Measurements from ENCODE around the gene TRIM46. TPM values are rescaled to one million over a fixed set of nuclear protein-coding genes. Genes with fewer than 3 reads are reported as not detected.

TRIM46 gene
- total and polyA plus RNA-seq, 9 of the 15 experiments (the other 6 are each of a cell fraction or from before 2014, with no cell fraction given) = 0.05 to 0.60 (median 0.16) TPM; not detected in 3

DNA sequence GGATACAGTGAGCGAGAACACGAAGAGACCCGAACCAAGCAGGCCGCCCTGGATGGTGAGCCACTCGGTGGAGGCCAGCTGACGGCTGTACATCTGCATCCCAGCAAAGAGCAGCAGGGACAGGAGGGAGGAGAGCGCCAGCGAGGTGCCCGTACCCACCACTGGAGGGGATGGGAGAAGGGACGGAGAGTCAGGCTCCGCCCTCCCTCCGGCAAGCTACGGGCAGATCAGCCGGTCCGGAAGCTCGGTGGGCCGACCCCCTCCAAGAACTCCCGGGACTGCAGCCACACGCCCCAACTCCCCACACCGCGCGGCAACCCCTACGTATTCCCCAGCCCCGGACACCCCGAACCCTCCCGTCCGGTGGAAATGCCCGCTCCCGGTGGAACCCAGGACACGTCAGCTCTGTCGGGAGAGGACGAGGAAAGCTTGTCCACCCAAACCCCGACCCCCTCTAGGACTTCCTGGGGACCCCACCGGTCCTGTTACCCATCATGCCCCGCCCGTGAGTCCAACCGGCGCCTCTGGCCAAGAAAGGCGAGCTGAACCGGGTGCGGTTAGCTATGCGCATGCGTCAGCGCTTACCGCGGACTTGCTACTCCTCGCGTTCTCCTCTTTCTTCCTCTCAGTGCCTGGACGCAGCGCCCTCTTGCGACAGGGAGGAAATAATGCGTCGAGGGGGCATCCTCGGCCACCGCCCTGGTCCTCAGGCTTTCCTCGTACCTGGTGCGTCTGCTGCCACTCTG is 744 bp upstream of the TRIM46 start, which contains the start of gene KRTCAP2 (continued):
- 0 out of 2 replicates have a peak, but pooled peaks have one; percentile 43 for TF ChIP-seq OTX1 (CRISPR knock-in tag; IDR thresholded peaks at IDR 0.05)
- TF ChIP-seq, protein P1, sequence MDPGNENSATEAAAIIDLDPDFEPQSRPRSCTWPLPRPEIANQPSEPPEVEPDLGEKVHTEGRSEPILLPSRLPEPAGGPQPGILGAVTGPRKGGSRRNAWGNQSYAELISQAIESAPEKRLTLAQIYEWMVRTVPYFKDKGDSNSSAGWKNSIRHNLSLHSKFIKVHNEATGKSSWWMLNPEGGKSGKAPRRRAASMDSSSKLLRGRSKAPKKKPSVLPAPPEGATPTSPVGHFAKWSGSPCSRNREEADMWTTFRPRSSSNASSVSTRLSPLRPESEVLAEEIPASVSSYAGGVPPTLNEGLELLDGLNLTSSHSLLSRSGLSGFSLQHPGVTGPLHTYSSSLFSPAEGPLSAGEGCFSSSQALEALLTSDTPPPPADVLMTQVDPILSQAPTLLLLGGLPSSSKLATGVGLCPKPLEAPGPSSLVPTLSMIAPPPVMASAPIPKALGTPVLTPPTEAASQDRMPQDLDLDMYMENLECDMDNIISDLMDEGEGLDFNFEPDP (CRISPR knock-in tag; IDR thresholded peaks at IDR 0.05) = no peak
- no peak for TF ChIP-seq ZNF41 (CRISPR knock-in tag; conservative IDR thresholded peaks at IDR 0.05)
- peak; percentile 43; the same call in 1 of the 2 replicates for TF ChIP-seq ETV1 (tag; conservative IDR thresholded peaks at IDR 0.05; ENCODE audit: low read depth)
- TF ChIP-seq ZNF778 (CRISPR knock-in tag; IDR thresholded peaks at IDR 0.05) = no peak
- TF ChIP-seq, protein P2, sequence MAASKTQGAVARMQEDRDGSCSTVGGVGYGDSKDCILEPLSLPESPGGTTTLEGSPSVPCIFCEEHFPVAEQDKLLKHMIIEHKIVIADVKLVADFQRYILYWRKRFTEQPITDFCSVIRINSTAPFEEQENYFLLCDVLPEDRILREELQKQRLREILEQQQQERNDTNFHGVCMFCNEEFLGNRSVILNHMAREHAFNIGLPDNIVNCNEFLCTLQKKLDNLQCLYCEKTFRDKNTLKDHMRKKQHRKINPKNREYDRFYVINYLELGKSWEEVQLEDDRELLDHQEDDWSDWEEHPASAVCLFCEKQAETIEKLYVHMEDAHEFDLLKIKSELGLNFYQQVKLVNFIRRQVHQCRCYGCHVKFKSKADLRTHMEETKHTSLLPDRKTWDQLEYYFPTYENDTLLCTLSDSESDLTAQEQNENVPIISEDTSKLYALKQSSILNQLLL (CRISPR knock-in tag; IDR thresholded peaks at IDR 0.05; ENCODE audit: borderline replicate concordance) = no peak
- no peak for TF ChIP-seq PCBP2 (IDR thresholded peaks at IDR 0.05; ENCODE audit: low read depth, low read length, poor library complexity, severe bottlenecking)
- TF ChIP-seq EHMT2 (IDR thresholded peaks at IDR 0.05) = no peak
- peak; percentile 61; the same call in 1 of the 2 replicates for TF ChIP-seq POLR2AphosphoS2 (IDR thresholded peaks at IDR 0.05; ENCODE audit: low read length)
- TF ChIP-seq ZNF707 (CRISPR knock-in tag; conservative IDR thresholded peaks at IDR 0.05) = no peak
- TF ChIP-seq GATA2 (CRISPR knock-in tag; IDR thresholded peaks at IDR 0.05) = no peak
- no peak for TF ChIP-seq FOS (IDR thresholded peaks at IDR 0.05; ENCODE audit: extremely low read depth, insufficient read length)
- peak in 1 of 2 experiments; percentile 83; a peak in 2 of 4 replicates for TF ChIP-seq SRF (CRISPR knock-in tag; IDR thresholded peaks at IDR 0.05)
- no peak for TF ChIP-seq RBM14 (IDR thresholded peaks at IDR 0.05; ENCODE audit: borderline replicate concordance, insufficient read depth, low read depth, low read length)
- TF ChIP-seq, protein P3, sequence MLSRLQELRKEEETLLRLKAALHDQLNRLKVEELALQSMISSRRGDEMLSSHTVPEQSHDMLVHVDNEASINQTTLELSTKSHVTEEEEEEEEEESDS (CRISPR knock-in tag; IDR thresholded peaks at IDR 0.05) = no peak
- no peak for TF ChIP-seq ILF3 (IDR thresholded peaks at IDR 0.05; ENCODE audit: borderline replicate concordance)
- TF ChIP-seq HDAC3 (IDR thresholded peaks at IDR 0.05; ENCODE audit: borderline replicate concordance, partially characterized antibody) = no peak
- TF ChIP-seq ELK3 (CRISPR knock-in tag; IDR thresholded peaks at IDR 0.05) = no peak
- TF ChIP-seq ZBTB1 (CRISPR knock-in tag; IDR thresholded peaks at IDR 0.05; ENCODE audit: borderline replicate concordance, low read depth) = 0 out of 2 replicates have a peak, but pooled peaks have one; percentile 62
- no peak for TF ChIP-seq ZNF583 (CRISPR knock-in tag; IDR thresholded peaks at IDR 0.05)
- no peak for TF ChIP-seq MEF2D (tag; conservative IDR thresholded peaks at IDR 0.05; ENCODE audit: low read depth)
- no peak for TF ChIP-seq GTF2E2 (tag; IDR thresholded peaks at IDR 0.05)
- no peak for TF ChIP-seq DMBX1 (CRISPR knock-in tag; IDR thresholded peaks at IDR 0.05; ENCODE audit: borderline replicate concordance)
- peak; percentile 55 for TF ChIP-seq PHF20 (IDR thresholded peaks at IDR 0.05; ENCODE audit: partially characterized antibody)
